ENCODE data around the gene PIP5K1C.

GRCh38 chr19:3719868-3720267 lies 19.6 kb upstream of the PIP5K1C start:
- TF ChIP-seq CTCF (IDR thresholded peaks at IDR 0.05) (no peak), POLR2A (IDR thresholded peaks at IDR 0.05) (no peak)
